Activated B cell treated with CpG ODN at 0.5 μM for 24 hours (primary cell): ENCODE data around the gene CCNY. TPM values are rescaled to one million over a fixed set of nuclear protein-coding genes. Genes with fewer than 3 reads are reported as not detected.
"Not testable (repeated sequence)": the region's sequence is repeated elsewhere in the genome, so short reads cannot be mapped to it uniquely, and the experiment has no call there.

Experiments
- ATAC-seq: fragments of 200-7000 bp; cut with Tn5 transposase; one replicate; pipeline ENCODE4 v1.10.0; 2021; ENCODE audit warnings: low read depth, mild to moderate bottlenecking, moderate library complexity
- CTCF ChIA-PET: fragments of 350-600 bp; sonication (Branson Sonifier 250); formaldehyde crosslinking; loops from one replicate; lab custom pipeline; 2021; ENCODE audit warnings: antibody characterized with exemption; lab: Charles Lee
- POLR2A ChIA-PET: fragments of 350-600 bp; sonication (Branson Sonifier 250); formaldehyde crosslinking; loops from one replicate; lab custom pipeline; 2021; ENCODE audit warnings: antibody characterized with exemption; lab: Charles Lee
- DNase-seq: peaks from one replicate; pipeline ENCODE4 v3.0.0; 2022
- H3K27ac Mint-ChIP-seq: one replicate; pipeline ENCODE4 v1.8.0; 2020; ENCODE audit warnings: mixed read lengths
- H3K27me3 Mint-ChIP-seq: one replicate; pipeline ENCODE4 v1.8.0; 2021; ENCODE audit warnings: mixed read lengths
- H3K36me3 Mint-ChIP-seq: one replicate; pipeline ENCODE4 v1.8.0; 2021; ENCODE audit warnings: low read depth, mixed read lengths
- H3K4me1 Mint-ChIP-seq: one replicate; pipeline ENCODE4 v1.8.0; 2021; ENCODE audit warnings: mixed read lengths
- H3K4me3 Mint-ChIP-seq: one replicate; pipeline ENCODE4 v1.8.0; 2020; ENCODE audit warnings: mild to moderate bottlenecking, mixed read lengths
- H3K9me3 Mint-ChIP-seq: one replicate; pipeline ENCODE4 v1.8.0; 2020; ENCODE audit warnings: mixed read lengths
- intact Hi-C: fragments of 100-400 bp; cut with micrococcal nuclease; formaldehyde crosslinking; loops from one replicate; pipeline ENCODE4 v1.15.1; 2024
- total RNA-seq: library from RNA; stranded (reverse); gene quantifications from 2 replicates; pipeline ENCODE4 v1.2.3, GENCODE V29; 2022
- TF ChIP-seq, protein P1 (sequence below): fragments of 200-600 bp; IDR thresholded peaks from one replicate; pipeline ENCODE4 v1.8.0; 2022; ENCODE audit warnings: antibody characterized with exemption, mild to moderate bottlenecking

CCNY gene
- total RNA-seq, 1 donor from 2014 or later, result 69.2 TPM

DNA sequence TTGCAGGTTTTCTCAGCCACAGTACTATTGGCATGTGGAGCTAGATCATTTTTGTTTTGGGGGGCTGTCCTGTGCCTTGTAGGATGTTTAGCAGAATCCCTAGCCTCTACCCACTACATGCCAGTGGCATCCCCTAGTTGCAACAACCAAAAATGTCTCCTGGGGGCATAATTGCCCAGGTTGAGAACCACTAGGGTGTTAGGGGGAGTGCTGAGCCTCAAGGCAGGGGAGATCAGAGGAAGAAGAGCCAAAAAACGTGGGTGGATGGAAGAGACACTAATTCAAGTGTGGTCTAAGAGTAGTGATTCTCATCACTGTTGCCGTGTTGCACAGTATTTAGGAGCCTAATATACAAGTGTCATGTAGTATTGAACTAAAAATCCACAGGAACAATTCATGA lies 31.7 kb upstream of the CCNY start:
- Mint-ChIP-seq H3K4me1 (peaks cover 9% of the 10 kb centered on the region), H3K4me3 (no peak overlapping the region), H3K36me3 (no peaks in the 10 kb centered on the region), H3K9me3 (no peaks in the 10 kb centered on the region), H3K27me3 (peaks cover 19% of the 10 kb centered on the region), H3K27ac (no peak overlapping the region)
- TF ChIP-seq, protein P1, sequence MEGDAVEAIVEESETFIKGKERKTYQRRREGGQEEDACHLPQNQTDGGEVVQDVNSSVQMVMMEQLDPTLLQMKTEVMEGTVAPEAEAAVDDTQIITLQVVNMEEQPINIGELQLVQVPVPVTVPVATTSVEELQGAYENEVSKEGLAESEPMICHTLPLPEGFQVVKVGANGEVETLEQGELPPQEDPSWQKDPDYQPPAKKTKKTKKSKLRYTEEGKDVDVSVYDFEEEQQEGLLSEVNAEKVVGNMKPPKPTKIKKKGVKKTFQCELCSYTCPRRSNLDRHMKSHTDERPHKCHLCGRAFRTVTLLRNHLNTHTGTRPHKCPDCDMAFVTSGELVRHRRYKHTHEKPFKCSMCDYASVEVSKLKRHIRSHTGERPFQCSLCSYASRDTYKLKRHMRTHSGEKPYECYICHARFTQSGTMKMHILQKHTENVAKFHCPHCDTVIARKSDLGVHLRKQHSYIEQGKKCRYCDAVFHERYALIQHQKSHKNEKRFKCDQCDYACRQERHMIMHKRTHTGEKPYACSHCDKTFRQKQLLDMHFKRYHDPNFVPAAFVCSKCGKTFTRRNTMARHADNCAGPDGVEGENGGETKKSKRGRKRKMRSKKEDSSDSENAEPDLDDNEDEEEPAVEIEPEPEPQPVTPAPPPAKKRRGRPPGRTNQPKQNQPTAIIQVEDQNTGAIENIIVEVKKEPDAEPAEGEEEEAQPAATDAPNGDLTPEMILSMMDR, result no peak
- DNase-seq, result no peak
- no peak for ATAC-seq
- intact Hi-C loops, result no loop called here
- CTCF ChIA-PET, result no interaction called here
- POLR2A ChIA-PET, result no interaction called here

DNA sequence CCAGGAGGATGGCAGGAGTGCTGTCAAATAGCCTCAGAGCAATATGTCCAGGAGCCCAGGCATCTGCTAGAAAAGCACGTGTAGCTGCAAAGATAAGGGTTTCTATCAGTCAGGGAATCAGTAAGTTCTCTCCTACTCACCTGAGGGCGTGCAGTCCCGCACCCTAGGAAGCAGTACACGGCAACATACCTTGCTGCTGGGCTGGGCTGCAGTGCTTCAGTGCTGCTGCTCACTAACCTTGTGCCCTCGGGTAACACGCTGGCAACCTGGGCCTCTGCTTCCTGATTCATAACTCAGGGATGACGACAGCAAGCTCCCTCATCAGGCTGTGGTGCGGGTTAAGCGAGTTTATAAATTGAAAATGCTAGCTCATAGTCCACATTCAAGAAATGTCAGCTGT lies 29.5 kb upstream of the CCNY start:
- H3K4me3 Mint-ChIP-seq, result no peak overlapping the region
- POLR2A ChIA-PET, result no interaction called here
- DNase-seq (no peak), ATAC-seq (no peak)
- H3K27ac Mint-ChIP-seq, result no peak overlapping the region
- H3K27me3 Mint-ChIP-seq, result peaks cover 19% of the 10 kb centered on the region
- H3K4me1 Mint-ChIP-seq, result no peaks in the 10 kb centered on the region
- H3K9me3 Mint-ChIP-seq, result no peaks in the 10 kb centered on the region
- CTCF ChIA-PET, result no interaction called here
- TF ChIP-seq, protein P1, result no peak
- no peaks in the 10 kb centered on the region for H3K36me3 Mint-ChIP-seq
- intact Hi-C loops, result no loop called here

DNA sequence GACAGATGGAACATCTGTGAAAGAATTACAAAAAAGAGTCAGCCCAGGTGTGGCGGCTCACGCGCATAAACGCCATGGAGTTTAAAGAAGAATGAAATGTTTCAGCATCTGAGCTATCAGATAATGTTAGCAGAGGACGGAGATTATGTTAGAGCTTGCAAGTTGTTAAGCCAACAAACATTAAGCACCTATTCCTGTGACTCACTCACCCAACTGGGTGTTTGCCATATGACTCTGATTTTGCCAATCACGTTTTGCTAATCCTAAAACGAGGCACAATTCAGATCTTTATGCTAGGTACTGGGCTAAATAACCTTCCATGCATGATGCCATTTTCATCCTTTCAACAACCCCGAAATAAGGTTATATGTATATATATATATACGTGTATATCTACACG lies 29.0 kb upstream of the CCNY start:
- H3K27me3 Mint-ChIP-seq, result peaks cover 19% of the 10 kb centered on the region

DNA sequence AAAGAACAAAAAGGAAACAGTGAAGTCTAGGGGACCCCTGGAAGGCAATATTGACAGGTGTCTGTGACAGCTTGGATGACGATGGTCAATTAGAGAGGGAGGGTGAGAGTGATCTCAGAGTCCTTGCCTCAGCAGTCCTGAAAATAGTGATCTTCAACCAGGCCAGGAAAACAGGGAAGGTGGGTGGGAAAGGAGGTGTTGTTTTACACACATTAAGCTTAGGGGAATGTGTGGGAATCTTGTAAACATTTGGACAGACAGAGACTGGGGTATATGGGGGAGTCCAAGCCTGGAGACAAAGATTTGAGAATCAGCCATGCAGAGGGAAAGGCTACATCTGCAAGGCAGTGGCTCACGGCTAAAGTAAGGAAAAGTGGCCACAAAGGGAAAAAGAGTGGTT lies 27.5 kb upstream of the CCNY start:
- no peak for ATAC-seq
- TF ChIP-seq, protein P1, result no peak
- Mint-ChIP-seq H3K27ac (no peak overlapping the region), H3K36me3 (peaks cover 3% of the 10 kb centered on the region), H3K4me3 (no peak overlapping the region), H3K9me3 (peaks cover 9% of the 10 kb centered on the region), H3K27me3 (peaks cover 18% of the 10 kb centered on the region), H3K4me1 (no peaks in the 10 kb centered on the region)
- no peak for DNase-seq
- CTCF ChIA-PET, result no interaction called here
- POLR2A ChIA-PET, result no interaction called here
- intact Hi-C loops, result no loop called here

More for the DNA sequence above, 29.0 kb upstream of the CCNY start:
- H3K9me3 Mint-ChIP-seq, result no peaks in the 10 kb centered on the region
- no peak overlapping the region for H3K4me3 Mint-ChIP-seq
- DNase-seq (no peak), ATAC-seq (no peak)
- TF ChIP-seq, protein P1, result no peak
- H3K36me3 Mint-ChIP-seq, result no peaks in the 10 kb centered on the region
- intact Hi-C loops, result no loop called here
- no peaks in the 10 kb centered on the region for H3K4me1 Mint-ChIP-seq
- ChIA-PET POLR2A (no interaction called here), CTCF (no interaction called here)
- no peak overlapping the region for H3K27ac Mint-ChIP-seq

DNA sequence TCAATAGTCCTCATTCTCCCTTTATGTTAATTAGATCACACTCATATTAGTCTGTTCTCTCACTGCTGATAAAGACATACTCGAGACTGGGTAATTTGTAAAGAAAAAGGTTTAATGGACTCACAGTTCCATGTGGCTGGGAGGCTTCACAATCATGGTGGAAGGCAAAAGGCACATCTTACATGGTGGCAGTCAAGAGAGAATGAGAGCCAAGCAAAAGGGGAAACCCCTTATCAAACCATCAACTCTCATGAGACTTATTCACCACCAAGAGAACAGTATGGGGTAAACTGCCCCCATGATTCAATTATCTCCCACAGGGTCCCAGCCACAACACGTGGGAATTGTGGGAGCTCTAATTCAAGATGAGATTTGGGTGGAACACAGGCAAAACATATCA lies 22.2 kb upstream of the CCNY start:
- POLR2A ChIA-PET, intact Hi-C loops, H3K4me3 Mint-ChIP-seq, ATAC-seq, DNase-seq, CTCF ChIA-PET, H3K27me3 Mint-ChIP-seq: not testable (repeated sequence)
- Mint-ChIP-seq H3K27ac (peak overlapping the region; percentile 27), H3K9me3 (peaks cover 20% of the 10 kb centered on the region), H3K36me3 (peaks cover 27% of the 10 kb centered on the region), H3K4me1 (peaks cover 11% of the 10 kb centered on the region)

DNA sequence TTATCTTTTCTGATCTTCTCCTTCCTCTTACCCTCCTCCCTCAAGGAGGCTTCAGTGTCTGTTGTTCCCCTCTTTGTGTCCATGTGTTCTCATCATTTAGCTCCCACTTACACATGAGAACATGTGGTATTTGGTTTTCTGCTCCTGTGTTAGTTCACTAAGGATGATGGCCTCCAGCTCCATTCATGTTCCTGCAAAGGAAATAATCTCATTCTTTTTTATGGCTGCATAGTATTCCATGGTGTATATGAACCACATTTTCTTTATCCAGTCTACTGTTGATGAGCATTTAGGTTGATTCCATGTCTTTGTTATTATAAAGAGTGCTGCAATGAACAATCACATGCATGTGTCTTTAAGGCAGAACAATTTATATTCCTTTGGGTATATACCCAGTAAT lies 21.1 kb upstream of the CCNY start:
- CTCF ChIA-PET, H3K27ac Mint-ChIP-seq, H3K4me3 Mint-ChIP-seq, DNase-seq, intact Hi-C loops, POLR2A ChIA-PET, ATAC-seq, H3K27me3 Mint-ChIP-seq: not testable (repeated sequence)
- Mint-ChIP-seq H3K4me1 (peaks cover 11% of the 10 kb centered on the region), H3K36me3 (peaks cover 29% of the 10 kb centered on the region), H3K9me3 (peaks cover 20% of the 10 kb centered on the region)
